HG03378 (cell line): Measurements from ENCODE around the gene PTPN1.
"Not testable (repeated sequence)": the region's sequence is repeated elsewhere in the genome, so short reads cannot be mapped to it uniquely, and the experiment has no call there.

Experiments
- ATAC-seq: cut with Tn5 transposase; IDR thresholded peaks from one replicate; pipeline ENCODE4 v1.9.1; 2021; ENCODE audit warnings: mild to moderate bottlenecking, moderate library complexity; ENCODE audit not compliant: unreplicated experiment

Gene PTPN1

DNA sequence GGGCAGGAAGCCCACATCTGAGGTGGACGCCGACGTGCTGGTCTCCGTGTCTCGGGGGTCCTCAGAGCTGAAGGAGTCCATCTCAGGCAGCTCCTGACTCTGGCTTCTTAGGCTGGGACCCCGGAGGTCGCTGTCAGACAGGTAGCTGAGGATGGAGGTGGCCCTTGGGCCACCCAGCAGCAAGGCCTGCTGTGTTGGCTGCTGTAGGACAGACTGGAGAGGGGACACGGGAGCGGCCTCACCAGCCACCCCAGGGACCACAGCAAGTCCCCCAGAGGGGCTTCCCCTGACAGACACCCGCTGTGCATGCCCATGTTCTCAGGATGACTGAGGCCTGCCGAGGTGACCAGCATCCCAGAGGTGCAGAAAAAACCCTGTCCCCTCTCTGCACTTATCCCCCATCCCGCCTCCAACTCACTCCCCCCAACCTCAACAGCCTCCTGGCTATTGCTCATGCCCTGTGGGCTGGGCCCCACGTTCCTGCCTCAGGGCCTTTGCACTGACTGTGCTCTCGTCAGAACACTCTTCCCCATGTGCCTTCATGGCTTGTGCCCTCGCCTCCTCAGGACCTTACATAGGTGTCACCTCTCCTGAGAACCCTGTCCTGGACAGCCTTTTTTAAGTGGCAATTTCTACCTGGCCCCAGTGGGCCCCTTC lies 92.4 kb downstream of the PTPN1 start:
- no peak for ATAC-seq

DNA sequence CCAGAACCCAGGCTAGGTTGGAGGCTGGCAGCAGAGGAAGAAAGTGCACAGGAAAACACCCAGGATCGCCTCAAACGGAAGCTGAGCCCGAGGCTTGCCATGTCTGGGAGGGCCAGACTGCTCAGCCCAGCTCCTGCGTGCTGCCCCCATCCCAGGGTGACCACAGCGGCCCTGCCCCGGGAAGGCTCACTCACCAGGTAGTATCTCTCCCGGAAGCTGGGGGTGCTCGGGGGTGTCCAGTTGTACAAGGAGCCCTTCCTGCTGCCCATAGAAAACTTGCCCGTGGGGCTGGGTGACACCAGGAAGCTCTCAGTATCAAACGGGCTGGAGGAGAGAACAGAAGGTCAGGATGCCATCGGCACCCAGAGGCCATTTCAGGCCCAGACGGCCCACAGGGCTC lies 94.3 kb downstream of the PTPN1 start:
- ATAC-seq, result no peak

DNA sequence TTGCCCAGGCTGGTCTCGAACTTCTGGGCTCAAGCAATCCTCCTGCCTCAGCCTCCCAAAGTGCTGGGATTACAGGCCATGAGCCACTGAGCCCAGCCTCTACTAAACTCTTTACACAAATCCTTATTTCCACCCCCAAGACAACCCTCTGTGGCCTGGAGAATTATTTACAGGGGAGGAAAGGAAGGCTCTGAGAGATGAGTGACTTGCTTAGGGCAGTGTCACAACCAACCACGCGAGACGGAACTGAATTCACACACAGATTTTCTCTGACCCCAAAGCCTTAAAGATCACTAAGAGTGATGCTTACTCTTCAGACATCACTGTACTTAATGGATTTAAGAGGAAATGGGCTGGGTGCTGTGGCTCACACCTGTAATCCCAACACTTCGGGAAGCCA lies 95.0 kb downstream of the PTPN1 start:
- ATAC-seq, result no peak

DNA sequence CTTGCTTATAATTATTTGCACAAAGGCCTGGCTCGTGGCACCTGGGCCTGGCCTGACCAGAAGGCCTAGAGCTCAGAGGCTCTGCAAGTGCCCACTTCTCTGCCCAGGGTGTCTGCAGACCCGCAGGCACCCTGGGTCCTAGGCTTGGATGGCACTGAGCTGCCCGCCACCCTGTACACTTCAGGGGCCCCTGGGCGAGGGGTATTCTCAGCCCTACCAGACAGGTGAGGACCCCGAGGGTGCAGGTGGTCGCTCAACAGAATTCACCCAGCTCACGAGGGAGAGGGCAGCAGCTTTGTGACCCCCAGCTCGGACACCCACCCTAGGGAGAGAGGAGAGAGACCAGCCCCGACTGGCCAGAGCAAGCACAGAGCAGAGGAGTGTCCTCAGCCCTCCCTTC lies 97.3 kb downstream of the PTPN1 start:
- ATAC-seq, result no peak

DNA sequence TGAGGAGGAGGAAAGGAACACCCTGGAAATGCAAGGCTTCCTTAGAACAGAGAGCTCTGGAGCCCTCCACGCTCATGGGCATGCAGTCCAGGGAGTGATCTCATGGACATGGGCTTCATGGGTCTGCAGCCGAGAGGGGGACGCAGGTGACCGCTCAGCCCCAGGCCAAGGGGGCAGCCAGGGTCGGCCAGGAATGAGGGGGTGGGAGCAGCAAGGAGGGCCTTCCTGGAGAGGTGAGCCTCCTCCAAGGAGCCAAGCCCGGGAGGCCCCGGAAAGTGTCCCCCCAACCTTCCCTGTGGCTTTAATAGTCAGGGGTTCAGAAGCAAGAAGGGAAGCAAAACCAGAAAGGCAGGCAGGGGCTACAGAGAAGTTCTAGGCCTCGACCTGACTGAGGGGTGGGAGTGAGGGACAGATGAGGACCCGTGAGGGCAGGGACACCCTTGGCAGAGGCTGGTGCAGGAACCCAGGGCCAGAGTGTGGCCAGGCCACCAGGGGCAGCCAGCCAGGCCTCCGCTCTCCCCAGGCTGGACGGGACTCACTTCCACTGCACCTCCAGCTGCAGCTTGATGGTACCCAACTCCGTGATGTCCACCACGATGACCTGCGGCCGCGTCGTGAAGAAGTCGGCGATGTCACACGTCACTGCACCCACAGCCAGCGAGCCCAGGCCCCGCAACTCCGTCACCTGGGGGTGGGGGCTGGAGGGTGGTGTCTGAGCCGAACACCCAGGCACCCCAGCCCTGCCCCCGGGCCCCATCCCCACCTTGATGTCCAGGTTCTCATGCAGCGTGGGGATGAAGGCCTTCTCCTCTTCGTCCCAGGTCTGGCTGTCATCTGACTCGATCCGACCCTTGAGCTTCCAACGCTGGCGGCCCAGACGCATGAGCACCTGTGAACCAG lies 97.9 kb downstream of the PTPN1 start:
- ATAC-seq, result no peak

DNA sequence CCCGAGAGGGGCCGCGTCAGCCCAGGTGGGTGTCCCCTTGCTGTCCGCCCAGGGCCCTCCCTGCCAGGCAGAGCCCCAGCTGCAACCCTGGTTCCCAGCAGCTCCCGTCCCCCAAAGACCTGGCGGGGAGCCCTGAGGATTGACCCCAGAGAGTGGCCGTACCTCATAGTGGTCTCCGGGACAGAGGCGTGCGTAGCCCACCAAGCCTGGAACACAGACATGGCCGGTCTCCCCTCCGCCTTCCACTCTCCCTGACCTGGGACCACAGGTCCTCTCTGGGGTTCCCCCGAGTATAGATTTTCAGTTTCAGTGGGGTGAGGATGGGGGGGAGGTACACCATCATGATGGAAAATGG lies 98.5 kb downstream of the PTPN1 start:
- no peak for ATAC-seq

DNA sequence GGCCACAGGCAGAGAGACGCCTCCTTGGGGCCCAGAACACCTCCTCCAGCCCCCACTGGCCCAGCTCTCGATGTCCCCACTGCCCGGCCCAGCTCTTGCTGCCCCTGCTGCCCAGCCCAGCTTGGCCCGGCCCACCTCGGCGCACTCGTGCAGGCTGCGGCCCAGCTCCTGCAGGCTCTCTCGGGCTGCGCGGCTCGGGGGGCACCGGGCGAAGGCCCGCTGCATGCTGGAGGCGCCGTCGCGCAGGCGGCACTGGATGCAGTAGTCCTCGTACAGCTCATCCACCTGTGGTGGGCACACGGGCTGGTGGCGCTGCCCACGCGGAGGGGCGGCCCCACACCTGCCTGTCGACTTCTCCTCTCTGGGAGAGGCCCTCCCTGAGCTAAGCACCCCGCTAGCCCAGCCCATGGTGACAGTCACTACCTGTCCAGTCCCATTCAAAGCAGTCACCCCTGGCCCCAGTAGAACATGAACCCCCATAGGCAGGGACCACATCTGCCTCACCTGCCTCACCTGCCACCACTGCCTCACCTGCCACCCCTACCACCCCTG lies 99.3 kb downstream of the PTPN1 start:
- no peak for ATAC-seq

DNA sequence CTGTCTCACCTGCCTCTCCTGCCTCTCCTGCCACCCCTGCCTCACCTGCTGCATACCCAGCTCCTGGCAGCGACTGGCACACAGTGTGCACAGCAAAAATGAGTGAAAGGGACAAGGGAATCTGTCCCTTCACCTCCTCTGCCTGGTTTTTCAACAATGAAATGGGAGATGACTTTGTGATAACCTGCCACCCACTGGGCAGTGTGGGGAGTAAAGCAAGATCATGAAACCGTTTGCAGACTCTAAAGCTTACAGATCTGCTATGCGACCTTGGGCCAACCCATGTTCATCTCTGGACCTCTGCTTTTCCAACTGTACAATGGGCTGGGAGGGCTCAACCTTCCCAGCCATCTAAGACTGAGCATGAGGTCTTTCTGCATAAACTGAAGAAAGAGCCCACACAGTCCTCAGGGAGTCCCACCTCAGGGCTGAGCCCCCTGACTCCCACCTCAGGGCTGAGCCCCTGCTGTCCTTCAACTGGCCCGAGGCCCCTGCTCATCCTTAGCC lies 100.1 kb downstream of the PTPN1 start:
- no peak for ATAC-seq

DNA sequence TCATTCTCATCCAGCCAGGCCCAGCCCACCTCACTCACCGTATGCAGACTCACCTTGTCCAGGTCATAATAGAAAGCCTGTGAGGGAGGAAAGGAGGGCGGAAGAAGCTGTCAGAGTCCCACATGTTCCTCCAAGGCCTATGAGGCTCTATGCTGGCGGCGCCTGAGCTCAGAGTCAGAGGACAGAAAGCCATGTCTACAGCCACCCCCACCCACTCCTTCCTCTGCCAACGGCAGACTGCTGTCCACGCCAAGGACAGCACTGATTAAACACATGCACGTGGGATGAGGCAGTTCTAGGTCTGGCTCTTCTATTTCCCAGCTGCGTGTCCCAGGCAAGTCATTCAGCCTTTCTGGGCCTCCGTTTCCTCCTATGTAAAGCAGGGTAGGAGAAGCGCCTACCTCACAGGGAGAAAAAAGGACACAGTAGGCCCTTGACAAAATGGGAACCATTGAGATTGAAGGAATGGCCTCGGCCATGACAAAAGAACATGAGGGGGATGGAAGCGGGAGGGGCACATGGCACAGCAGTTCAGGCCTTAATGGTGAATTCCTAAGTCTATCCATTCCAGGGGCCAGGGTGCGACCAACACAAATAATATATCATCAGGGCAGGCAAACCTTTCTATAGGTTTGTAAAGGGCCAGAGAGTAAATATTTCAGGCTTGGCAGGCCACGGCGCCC lies 101.1 kb downstream of the PTPN1 start:
- no peak for ATAC-seq

DNA sequence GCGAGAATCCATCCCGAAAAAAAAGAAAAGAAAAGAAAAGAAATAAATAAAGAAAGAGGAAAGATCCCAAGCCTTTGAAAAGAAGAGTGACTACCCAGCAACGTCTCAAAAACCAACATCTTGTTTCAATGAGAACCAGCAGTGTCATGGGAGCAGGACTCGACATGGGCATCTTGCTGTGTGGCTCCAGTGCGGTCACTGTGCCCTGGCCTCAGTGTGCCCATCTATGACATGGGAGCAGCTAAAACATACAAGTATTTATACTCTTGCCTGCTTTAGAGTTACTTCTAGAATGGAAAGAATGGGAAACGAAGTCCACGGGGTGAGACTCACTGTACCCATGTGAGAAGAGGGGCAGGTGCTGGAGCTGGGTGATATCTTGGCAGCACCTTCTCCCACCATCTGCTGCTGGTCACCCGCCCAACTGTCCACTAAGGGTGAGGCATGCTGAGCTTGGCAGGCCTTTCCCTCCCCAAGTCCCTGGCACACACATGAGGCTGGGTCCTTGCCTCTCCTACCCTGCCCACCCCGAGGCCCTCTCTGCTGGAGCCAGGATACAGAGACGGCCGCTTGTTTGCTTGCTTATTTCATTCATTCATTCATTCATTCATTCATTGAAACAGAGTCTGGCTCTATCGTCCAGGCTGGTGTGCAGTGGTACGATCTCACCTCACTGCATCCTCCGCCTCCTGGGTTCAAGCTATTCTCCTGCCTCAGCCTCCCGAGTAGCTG lies 103.4 kb downstream of the PTPN1 start:
- no peak for ATAC-seq

DNA sequence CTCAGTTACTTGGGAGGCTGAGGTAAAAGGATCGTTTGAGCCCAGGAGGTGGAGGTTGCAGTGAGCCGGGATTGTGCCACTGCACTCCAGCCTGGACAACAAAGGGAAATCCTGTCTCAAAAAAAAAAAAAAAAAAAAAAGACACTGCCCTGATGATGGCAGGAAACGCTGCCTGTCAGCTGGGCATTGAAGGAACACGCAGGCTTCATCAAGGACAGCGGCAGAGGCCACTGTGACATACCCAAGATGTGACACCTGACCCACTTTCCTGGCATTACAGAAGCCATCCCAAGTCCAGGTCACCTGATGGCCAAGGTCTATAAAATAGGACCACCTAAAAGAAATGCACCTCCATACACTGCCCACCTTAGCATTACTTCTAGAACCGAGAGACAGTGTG lies 105.2 kb downstream of the PTPN1 start:
- ATAC-seq, result no peak

DNA sequence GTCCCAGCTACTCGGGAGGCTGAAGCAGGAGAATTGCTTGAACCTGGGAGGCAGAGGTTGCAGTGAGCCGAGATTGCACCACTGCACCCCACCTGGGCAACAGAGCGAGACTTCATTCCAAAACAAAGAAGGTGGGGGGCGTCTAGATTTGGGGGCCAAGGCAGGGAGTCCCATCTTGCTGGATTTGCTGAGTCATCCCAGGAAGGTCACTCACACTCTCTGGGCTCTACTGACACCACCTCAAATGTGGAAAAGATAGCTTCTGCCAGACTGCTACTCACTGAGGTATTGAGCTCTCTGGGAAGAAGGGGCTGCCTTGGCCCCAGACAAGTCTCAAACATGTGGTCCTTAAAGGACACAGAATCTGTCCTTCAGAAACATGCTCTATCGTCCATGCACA lies 106.8 kb downstream of the PTPN1 start:
- ATAC-seq, result no peak

DNA sequence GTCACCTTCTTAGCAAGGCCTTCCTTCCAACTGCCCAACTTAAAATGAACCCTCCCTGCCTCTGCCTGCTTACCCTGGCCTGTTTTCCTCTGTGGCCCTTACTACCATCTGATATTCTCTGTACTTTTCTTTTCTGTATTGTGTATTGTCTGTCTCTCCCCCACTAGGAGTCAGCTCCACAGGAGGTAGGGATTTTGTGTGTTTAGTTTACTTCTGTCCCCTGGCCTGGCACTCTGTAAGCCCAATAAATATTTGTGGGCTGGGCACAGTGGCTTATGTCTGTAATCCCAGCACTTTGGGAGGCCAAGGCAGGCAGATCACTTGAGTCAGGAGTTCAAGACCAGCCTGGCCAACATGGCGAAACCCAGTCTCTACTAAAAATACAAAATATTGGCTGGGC lies 108.4 kb downstream of the PTPN1 start:
- no peak for ATAC-seq

DNA sequence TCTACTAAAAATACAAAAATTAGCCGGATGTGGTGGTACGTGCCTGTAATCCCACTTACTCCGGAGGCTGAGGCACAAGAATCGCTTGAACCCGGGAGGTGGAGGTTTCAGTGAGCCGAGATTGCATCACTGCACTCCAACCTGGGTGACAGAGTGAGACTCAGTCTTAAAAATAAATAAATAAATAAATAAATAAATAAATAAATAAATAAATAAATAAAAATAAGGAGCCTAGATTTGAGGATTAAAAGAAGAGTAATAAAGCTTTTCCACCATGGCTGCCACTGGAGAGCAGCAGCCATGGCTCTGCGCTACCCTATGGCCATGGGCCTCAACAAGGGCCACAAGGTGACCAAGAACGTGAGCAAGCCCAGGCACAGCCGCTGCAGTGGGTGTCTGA lies 110.3 kb downstream of the PTPN1 start:
- ATAC-seq, result not testable (repeated sequence)

DNA sequence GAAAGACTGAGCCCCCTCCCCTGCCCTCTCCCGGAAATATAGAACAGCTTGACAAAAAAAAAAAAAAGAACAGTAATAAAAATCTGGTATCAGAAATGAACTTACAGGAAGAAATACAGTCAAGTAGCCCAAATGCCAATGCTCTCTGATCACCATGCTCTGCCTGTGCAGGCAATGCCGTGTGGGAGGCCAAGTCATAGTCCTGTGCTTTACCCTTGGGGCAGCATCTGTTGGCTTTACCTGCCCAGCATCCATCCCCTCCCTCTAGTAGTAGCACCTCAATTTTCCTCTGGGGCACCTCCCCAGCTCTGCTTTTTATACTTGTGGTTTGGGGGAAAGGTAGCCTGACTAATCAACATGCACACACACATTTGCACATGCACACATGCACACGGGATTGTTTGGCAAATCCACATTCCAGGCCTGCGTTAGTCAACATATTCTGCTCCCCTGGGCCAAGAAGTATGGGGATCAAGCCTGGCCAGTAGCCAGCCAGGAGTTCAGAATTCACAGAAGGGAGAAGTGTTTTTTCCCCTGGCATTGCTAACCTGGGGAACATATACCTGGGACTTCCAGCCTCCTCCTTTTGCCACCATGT lies 111.0 kb downstream of the PTPN1 start:
- ATAC-seq, result no peak

DNA sequence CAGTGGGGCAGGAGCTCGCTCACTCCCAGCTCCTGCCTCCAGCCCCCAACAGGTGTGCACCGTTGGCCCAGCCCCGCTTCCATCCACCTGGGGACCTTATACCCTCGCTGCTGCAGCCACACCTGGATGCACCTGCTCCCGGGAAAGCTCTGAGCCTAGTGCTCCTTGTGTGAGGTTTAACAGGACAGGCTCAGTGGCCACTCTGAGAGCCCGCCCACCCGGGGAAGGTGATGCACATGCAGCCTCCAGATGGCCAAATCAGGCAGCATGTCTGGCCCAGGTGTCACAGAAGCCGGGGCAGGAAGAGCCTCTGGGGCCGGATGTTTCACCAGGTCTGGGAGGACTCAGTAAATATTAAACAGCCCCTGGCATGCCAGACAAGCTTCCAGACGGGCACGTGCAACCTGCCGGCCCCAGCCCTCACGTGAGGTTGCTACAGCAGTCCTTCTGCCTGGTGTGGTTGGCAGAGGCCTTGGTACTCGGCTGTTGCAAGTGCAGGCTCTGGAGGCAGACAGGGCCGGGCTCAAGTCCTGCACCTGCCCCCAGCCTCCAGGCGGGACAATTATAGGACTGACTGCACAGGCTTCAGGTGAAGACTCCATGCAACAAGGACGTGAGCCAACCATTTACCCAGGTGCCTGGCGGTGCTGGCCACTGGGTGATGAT lies 114.3 kb downstream of the PTPN1 start:
- ATAC-seq, result no peak

DNA sequence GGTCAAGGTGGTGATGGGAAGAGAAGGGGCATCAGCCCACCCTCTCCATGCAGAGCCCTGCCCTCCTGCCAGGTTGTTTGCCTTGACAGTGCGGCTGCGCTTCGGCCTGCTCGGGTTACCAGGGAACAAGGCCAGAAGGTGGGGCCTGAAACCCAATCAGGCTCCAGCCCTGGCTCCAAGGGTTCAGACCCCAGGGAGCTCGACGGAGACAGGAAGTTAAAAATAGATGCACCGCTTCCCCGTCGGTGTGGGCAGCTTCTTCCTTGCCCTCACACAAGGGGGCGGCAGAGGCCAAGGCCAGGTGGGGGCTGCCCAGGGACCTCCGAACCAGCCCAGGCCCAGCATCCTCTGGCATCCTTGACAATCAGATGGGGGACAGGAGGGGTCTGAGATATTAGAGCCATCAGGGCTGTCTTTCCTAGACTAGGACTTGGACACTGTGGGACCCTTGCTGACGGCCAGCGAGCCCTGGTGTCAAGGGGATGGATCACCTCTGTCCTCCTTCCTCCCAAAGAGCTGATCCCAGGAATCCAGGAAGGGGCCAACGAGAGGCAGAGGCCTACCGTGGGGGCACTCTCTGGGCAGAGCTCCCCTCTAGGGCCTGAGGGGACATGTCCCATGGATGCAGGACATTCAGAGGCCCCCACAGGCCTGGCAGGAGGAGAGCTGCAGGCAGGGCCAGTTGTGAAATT lies 115.9 kb downstream of the PTPN1 start:
- ATAC-seq, result no peak

DNA sequence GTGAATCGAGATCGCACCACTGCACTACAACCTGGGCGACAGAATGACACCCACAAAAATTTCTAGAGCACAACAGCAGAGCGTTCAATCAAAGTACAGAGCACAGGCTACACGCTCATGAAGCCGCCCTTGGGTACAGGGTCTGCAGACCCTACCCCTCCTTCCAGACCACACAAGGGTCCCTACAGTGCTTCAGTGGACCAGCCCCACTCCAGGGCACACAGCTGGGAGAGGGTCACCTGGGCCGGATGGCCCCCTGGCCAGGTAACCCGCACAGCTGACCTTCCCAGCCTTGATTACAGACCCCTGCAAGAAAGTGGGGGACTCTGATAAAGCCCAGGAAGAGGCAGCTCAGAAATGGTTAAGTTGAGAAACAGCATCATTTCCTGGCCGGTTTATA lies 117.6 kb downstream of the PTPN1 start:
- no peak for ATAC-seq

DNA sequence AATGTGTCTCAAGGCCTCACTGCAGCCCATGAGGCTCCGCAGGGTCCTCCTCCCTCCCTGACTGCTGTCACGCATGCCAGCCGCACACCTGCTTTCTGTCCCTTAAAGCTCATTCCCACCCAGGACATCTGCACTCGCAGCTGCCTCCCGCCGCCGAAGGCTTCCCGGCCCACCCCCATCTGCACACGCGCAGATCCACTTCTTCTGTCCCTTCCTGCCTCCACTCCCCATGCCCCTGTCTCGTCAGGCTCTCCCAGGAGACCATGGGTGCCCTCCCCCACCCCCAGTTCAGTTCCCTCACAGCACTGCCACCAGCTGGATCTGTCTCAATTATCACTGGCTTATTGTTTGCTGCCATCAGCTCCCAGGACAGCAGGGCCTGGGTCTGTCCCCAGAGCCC lies 118.1 kb downstream of the PTPN1 start:
- ATAC-seq, result no peak
